Adrenal gland (tissue), 12 donors: Measurements from ENCODE around the gene ZNF445. TPM values are rescaled to one million over a fixed set of nuclear protein-coding genes. Genes with fewer than 3 reads are reported as not detected.

Experiments
- DNase-seq, 7 donors: peaks; one replicate each; pipeline ENCODE4 v3.0.0-alpha.2; 2019 to 2020
- H3K27ac ChIP-seq, 5 donors: fragments of 200-600 bp; sonication (generic) in 4 of 5; 1 replicate in 3 of 5; 2 replicates in 2 of 5; pipeline versions ENCODE4 v1.5.1 to v1.8.0; 2016 to 2020; ENCODE audit warnings: mild to moderate bottlenecking in 1 of 5
- H3K27me3 ChIP-seq: fragments of 200-600 bp; 2 replicates; pipeline ENCODE4 v1.8.0; 2021
- H3K36me3 ChIP-seq, 2 donors: fragments of 200-600 bp; replicated peaks in 1 of 2; 1 replicate in 1 of 2; 2 replicates in 1 of 2; pipeline versions ENCODE4 v1.5.1 to v1.8.0; 2018 to 2022
- H3K4me1 ChIP-seq, 2 donors: fragments of 200-600 bp; replicated peaks in 1 of 2; 1 replicate in 1 of 2; 2 replicates in 1 of 2; pipeline versions ENCODE4 v1.5.1 to v1.8.0; 2018 to 2021
- H3K4me3 ChIP-seq, 4 donors: fragments of 200-600 bp; sonication (generic) in 3 of 4; one replicate each; pipeline ENCODE4 v1.5.1; 2016 to 2018
- H3K9me3 ChIP-seq, 3 donors: fragments of 200-600 bp; sonication (generic) in 1 of 3; replicated peaks in 1 of 3; 1 replicate in 2 of 3; 2 replicates in 1 of 3; pipeline versions ENCODE4 v1.5.1 to v1.8.0; 2016 to 2021
- POLR2A ChIP-seq, 2 donors: fragments of 450-650 bp; IDR thresholded peaks; one replicate each; pipeline ENCODE4 v1.6.1; 2017; ENCODE audit warnings: antibody characterized with exemption in 2 of 2, mild to moderate bottlenecking in 2 of 2, moderate library complexity in 1 of 2
- WGBS, 4 donors: extraction: QIAGEN DNeasy Blood & Tissue Kit in 2 of 4; methylation state at CpG; one replicate each; pipeline versions ENCODE4 v1.1.5 to v1.1.7; 2013 to 2017; 5-methylcytosine and 5-hydroxymethylcytosine counted together
- intact Hi-C, 2 donors: fragments of 100-400 bp; cut with DNase I; formaldehyde crosslinking; loops; one replicate each; pipeline versions ENCODE4 v1.14.1 to v1.15.0; 2022 to 2023
- polyA plus RNA-seq, 3 donors: library from polyadenylated mRNA; stranded (reverse); fragments of 200-250 nt in 2 of 3; fragments of 350-450 nt in 1 of 3; fragmentation: Illumina TruSeq in 1 of 3; extraction: RNeasy Lipid Tissue Mini Kit (QIAGEN cat#74804) in 1 of 3; gene quantifications; one replicate each; pipeline ENCODE4 v1.2.3, GENCODE V29; 2013 to 2014
- total RNA-seq, 9 donors: library from RNA; depleted of rRNA in 4 of 9; stranded (reverse); fragments of >200 nt in 4 of 9; fragments of 120-200 nt in 1 of 9; fragmentation: NEBNext Ultra II Directional in 1 of 9; extraction: Animal tissue kit (Norgen Biotek cat#: 25700) in 1 of 9; gene quantifications; one replicate each; pipeline versions ENCODE4 v1.1.0 to v1.2.4, GENCODE V29; 2013 to 2023
- TF ChIP-seq, protein P1 (sequence below), 6 experiments: fragments of 450-650 bp in 4 of 6; fragments of 200-600 bp in 2 of 6; sonication (generic) in 1 of 6; IDR thresholded peaks; 1 replicate in 5 of 6; 2 replicates in 1 of 6; pipeline versions ENCODE4 v1.5.1 to v1.8.0; 2016 to 2021; ENCODE audit warnings: antibody characterized with exemption in 6 of 6, mild to moderate bottlenecking in 2 of 6, moderate library complexity in 1 of 6
- donor health status: healthy with polysubstance abuse.
- donor health status: Bipolar disorder and iron deficiency.
- donor health status: DM: yes; HTN: yes; CAD: no.
- donor health status: DM: no; HTN: no; CAD: no.
- donor health status: DM: no; HTN: no; CAD: no.
- donor health status: DM: yes; HTN: yes; CAD: no.

Gene ZNF445
- total and polyA plus RNA-seq, 12 donors, result 2.6 to 21.1 (median 8.1) TPM

DNA sequence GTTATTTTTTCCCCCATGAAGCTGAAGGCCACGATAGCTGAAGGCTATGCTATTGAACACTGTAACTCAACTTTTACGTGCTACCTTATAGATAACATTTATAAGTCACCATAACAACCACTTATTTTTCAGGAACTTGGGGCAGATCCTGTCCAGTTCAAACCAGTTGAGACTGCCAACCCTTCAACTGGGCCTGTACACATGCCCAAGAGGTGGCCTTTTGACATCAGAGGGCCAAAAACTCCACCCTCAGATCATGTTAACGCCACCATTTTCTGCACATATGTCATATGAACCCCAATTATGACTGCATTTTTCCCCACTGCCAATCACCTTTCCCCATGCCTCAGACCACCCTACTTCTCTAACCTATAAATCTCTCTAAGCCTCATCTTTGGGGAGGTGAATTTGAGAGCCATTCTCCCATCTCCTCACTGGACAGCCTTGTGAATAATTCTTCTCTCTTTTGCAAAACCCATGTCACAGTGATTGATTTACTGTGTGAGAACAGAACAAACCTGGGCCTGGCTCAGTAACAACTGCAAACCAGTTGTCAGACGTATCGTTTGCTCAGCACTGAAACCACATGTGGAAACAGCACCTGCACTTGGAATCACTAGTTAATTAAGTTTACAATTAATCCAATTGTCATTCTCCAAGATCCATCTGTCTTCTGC is 42.5 kb downstream of the ZNF445 start:
- no peak for TF ChIP-seq POLR2A (IDR thresholded peaks at IDR 0.05)
- TF ChIP-seq, protein P1, sequence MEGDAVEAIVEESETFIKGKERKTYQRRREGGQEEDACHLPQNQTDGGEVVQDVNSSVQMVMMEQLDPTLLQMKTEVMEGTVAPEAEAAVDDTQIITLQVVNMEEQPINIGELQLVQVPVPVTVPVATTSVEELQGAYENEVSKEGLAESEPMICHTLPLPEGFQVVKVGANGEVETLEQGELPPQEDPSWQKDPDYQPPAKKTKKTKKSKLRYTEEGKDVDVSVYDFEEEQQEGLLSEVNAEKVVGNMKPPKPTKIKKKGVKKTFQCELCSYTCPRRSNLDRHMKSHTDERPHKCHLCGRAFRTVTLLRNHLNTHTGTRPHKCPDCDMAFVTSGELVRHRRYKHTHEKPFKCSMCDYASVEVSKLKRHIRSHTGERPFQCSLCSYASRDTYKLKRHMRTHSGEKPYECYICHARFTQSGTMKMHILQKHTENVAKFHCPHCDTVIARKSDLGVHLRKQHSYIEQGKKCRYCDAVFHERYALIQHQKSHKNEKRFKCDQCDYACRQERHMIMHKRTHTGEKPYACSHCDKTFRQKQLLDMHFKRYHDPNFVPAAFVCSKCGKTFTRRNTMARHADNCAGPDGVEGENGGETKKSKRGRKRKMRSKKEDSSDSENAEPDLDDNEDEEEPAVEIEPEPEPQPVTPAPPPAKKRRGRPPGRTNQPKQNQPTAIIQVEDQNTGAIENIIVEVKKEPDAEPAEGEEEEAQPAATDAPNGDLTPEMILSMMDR (IDR thresholded peaks at IDR 0.05), result no peak
- intact Hi-C loops, result no loop called here
- Histone ChIP-seq H3K27ac (no peak overlapping the region), H3K4me1 (peaks cover 0 to 20% of the 10 kb centered on the region in 2 donors), H3K36me3 (no peaks in the 10 kb centered on the region), H3K27me3 (no peaks in the 10 kb centered on the region), H3K9me3 (no peaks in the 10 kb centered on the region), H3K4me3 (no peak overlapping the region)
- DNase-seq, result no peak
- WGBS, 4 donors, result 85 to 91% (median 88%) methylated on average over 5 of the region's 5 CpGs

DNA sequence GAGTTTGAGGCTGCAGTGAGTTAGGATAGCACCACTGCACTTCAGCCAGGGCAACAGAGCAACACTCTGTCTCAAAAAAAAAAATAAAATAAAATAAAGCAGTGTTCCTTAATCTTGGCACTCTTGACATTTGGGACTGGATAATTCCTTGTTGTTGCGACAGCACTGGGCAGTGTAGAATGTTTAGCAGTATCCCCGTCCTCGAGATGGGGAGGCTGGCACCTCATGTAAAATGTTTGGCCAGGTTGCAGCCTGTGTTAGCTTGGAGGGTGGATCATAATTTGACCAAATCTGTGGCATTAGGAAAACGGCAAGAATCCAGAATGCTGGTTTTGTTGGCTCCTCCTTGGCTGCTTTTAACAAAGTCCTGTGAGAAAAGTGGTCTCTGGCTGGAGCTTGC is 47.0 kb downstream of the ZNF445 start:
- H3K27ac ChIP-seq, result no peak overlapping the region
- intact Hi-C loops, result no loop called here
- WGBS, 4 donors, result 74 to 82% (median 78%) methylated on average over 4 of the region's 4 CpGs

DNA sequence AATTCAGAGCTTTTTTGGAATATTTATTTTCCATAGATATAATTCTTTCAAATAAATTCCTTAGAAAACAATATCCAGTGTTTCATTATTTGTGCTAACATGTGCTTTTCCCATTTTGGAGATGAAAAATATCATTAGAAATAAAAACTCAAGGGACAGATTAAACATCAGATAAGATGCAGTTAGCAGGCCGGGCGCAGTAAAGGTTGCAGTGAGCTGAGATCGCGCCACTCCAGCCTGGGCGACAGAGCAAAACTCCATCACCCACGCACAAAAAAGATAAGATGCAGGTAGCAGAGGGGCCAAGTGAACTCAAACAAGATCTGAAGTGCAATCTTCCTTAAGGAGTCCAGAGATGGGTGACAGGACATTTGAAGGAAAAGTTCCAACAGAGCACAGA is 48.0 kb downstream of the ZNF445 start:
- TF ChIP-seq POLR2A (IDR thresholded peaks at IDR 0.05), result no peak
- TF ChIP-seq, protein P1 (IDR thresholded peaks at IDR 0.05), result no peak
- intact Hi-C loops, result no loop called here
- Histone ChIP-seq H3K9me3 (no peaks in the 10 kb centered on the region), H3K27ac (no peak overlapping the region), H3K36me3 (no peaks in the 10 kb centered on the region), H3K4me1 (no peaks in the 10 kb centered on the region), H3K27me3 (no peaks in the 10 kb centered on the region), H3K4me3 (no peak overlapping the region)
- no peak for DNase-seq
- WGBS, 4 donors, result 88 to 94% (median 90%) methylated on average over 6 of the region's 6 CpGs

More for the DNA sequence above, 47.0 kb downstream of the ZNF445 start:
- no peak for DNase-seq
- Histone ChIP-seq H3K4me1 (no peaks in the 10 kb centered on the region), H3K36me3 (no peaks in the 10 kb centered on the region), H3K9me3 (no peaks in the 10 kb centered on the region), H3K27me3 (no peaks in the 10 kb centered on the region), H3K4me3 (no peak overlapping the region)
- TF ChIP-seq, protein P1 (IDR thresholded peaks at IDR 0.05), result no peak
- no peak for TF ChIP-seq POLR2A (IDR thresholded peaks at IDR 0.05)

DNA sequence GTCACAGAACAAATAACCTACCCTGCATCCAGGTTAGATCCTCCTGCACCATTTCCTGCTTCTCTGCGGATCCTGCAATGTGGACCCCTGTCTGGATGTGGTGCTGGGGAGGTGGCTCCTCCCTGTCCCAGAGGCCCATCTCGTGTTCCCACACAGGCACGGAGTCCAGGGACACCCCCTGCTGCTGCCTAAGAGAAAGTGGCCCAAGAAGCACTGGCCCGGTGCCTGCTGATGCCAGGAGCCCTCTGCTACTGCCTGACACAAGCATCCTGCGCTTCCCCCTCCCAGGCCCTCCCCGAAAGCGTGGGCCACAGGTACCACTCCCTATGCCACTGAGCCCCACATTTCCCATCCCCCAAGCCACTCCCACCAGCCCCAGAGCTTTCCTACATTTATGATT is 48.6 kb downstream of the ZNF445 start:
- WGBS, 4 donors, result 70 to 91% (median 80%) methylated on average over 5 to 7 of the region's 7 CpGs
- Histone ChIP-seq H3K27me3 (no peaks in the 10 kb centered on the region), H3K27ac (no peak overlapping the region), H3K4me3 (no peak overlapping the region), H3K9me3 (no peaks in the 10 kb centered on the region), H3K4me1 (no peaks in the 10 kb centered on the region), H3K36me3 (no peaks in the 10 kb centered on the region)
- no peak for TF ChIP-seq POLR2A (IDR thresholded peaks at IDR 0.05)
- TF ChIP-seq, protein P1 (IDR thresholded peaks at IDR 0.05), result no peak
- intact Hi-C loops, result no loop called here
- DNase-seq, result no peak
